Liver (tissue), 9 donors: ENCODE measurements around the gene TIMP1. TPM values are rescaled to one million over a fixed set of nuclear protein-coding genes. Genes with fewer than 3 reads are reported as not detected.

Experiments used
- DNase-seq: peaks from one replicate; pipeline ENCODE4 v3.0.0-alpha.2; 2017; ENCODE audit warnings: low spot score
- H3K27ac ChIP-seq, 2 donors: one replicate each; pipeline ENCODE4 v1.7.0; 2013; ENCODE audit warnings: inconsistent platforms in 2 of 2, low read length in 2 of 2, control low read depth in 1 of 2, low read depth in 1 of 2, mild to moderate bottlenecking in 1 of 2
- H3K27me3 ChIP-seq, 4 donors: one replicate each; pipeline versions ENCODE4 v1.6.1 to v1.7.0; 2013; ENCODE audit warnings: low read length in 3 of 4, inconsistent platforms in 1 of 4, mild to moderate bottlenecking in 1 of 4, moderate library complexity in 1 of 4; ENCODE audit not compliant: control insufficient read depth in 4 of 4, insufficient read depth in 4 of 4
- H3K36me3 ChIP-seq, 4 donors: one replicate each; pipeline versions ENCODE4 v1.6.1 to v1.7.0; 2013; ENCODE audit warnings: low read length in 3 of 4, mild to moderate bottlenecking in 3 of 4, low read depth in 1 of 4, moderate library complexity in 1 of 4; ENCODE audit not compliant: control insufficient read depth in 4 of 4, insufficient read depth in 3 of 4
- H3K4me1 ChIP-seq, 4 donors: one replicate each; pipeline versions ENCODE4 v1.6.1 to v1.7.0; 2013; ENCODE audit warnings: low read length in 3 of 4, mild to moderate bottlenecking in 3 of 4, moderate library complexity in 1 of 4; ENCODE audit not compliant: control insufficient read depth in 4 of 4, insufficient read depth in 4 of 4
- H3K4me3 ChIP-seq, 3 donors: one replicate each; pipeline versions ENCODE4 v1.6.1 to v1.7.0; 2013; ENCODE audit warnings: low read length in 3 of 3, control low read depth in 1 of 3, low read depth in 1 of 3, mild to moderate bottlenecking in 1 of 3
- H3K9ac ChIP-seq, 2 donors: one replicate each; pipeline ENCODE4 v1.7.0; 2013; ENCODE audit warnings: low read length in 2 of 2, mild to moderate bottlenecking in 2 of 2, moderate library complexity in 2 of 2, control low read depth in 1 of 2, low read depth in 1 of 2
- H3K9me3 ChIP-seq, 4 donors: one replicate each; pipeline versions ENCODE4 v1.6.1 to v1.7.0; 2013; ENCODE audit warnings: low read length in 3 of 4; ENCODE audit not compliant: control insufficient read depth in 4 of 4
- EGR1 ChIP-seq, 2 donors: IDR thresholded peaks; 2 replicates each; pipeline ENCODE4 v1.6.1; 2016 to 2018; ENCODE audit warnings: antibody characterized with exemption in 2 of 2, low read depth in 2 of 2
- FOXA2 ChIP-seq: IDR thresholded peaks from 2 replicates; pipeline ENCODE4 v1.6.1; 2016; ENCODE audit warnings: antibody characterized with exemption
- HNF4G ChIP-seq: IDR thresholded peaks from 2 replicates; pipeline ENCODE4 v1.6.1; 2016; ENCODE audit warnings: antibody characterized with exemption
- JUND ChIP-seq, 2 donors: IDR thresholded peaks; 2 replicates each; pipeline ENCODE4 v1.6.1; 2016; ENCODE audit warnings: antibody characterized with exemption in 2 of 2
- NR2F2 ChIP-seq: IDR thresholded peaks from 2 replicates; pipeline ENCODE4 v1.6.1; 2016; ENCODE audit warnings: antibody characterized with exemption
- RAD21 ChIP-seq, 2 donors: IDR thresholded peaks; 2 replicates each; pipeline ENCODE4 v1.6.1; 2016; ENCODE audit warnings: antibody characterized with exemption in 2 of 2, mild to moderate bottlenecking in 2 of 2
- RXRA ChIP-seq, 2 donors: IDR thresholded peaks; 2 replicates each; pipeline ENCODE4 v1.6.1; 2017 to 2018; ENCODE audit warnings: antibody characterized with exemption in 2 of 2, mild to moderate bottlenecking in 1 of 2
- SP1 ChIP-seq: IDR thresholded peaks from 2 replicates; pipeline ENCODE4 v1.6.1; 2018; ENCODE audit warnings: antibody characterized with exemption, mild to moderate bottlenecking
- TAF1 ChIP-seq: conservative IDR thresholded peaks from 2 replicates; pipeline ENCODE4 v1.6.1; 2016; ENCODE audit warnings: antibody characterized with exemption, mild to moderate bottlenecking
- YY1 ChIP-seq: IDR thresholded peaks from 2 replicates; pipeline ENCODE4 v1.6.1; 2016; ENCODE audit warnings: antibody characterized with exemption, mild to moderate bottlenecking
- whole genome bisulfite sequencing: extraction: QIAGEN DNeasy Blood & Tissue Kit; methylation state at CpG from one replicate; pipeline ENCODE4 v1.1.7; 2013; 5-methylcytosine and 5-hydroxymethylcytosine counted together
- polyA plus RNA-seq, 2 donors: library from polyadenylated mRNA; stranded (reverse) in 1 of 2; unstranded in 1 of 2; fragments of 200-250 nt in 1 of 2; fragments of >200 nt in 1 of 2; fragmentation: Nextera tagmentation in 1 of 2; extraction: Ambion mirVana in 1 of 2; gene quantifications; one replicate each; pipeline versions ENCODE4 v1.2.1 to v1.2.3, GENCODE V29; 2013 to 2015
- total RNA-seq, 2 donors: library from RNA; depleted of rRNA; stranded (reverse); fragments of >200 nt; gene quantifications; one replicate each; pipeline ENCODE4 v1.2.3, GENCODE V29; 2014
- TF ChIP-seq, protein P1 (sequence below): IDR thresholded peaks from 2 replicates; pipeline ENCODE4 v1.6.1; 2016; ENCODE audit warnings: antibody characterized with exemption
- TF ChIP-seq, protein P2 (sequence below): IDR thresholded peaks from 2 replicates; pipeline ENCODE4 v1.6.1; 2016; ENCODE audit warnings: antibody characterized with exemption
- TF ChIP-seq, protein P3 (sequence below): IDR thresholded peaks from 2 replicates; pipeline ENCODE4 v1.6.1; 2016; ENCODE audit warnings: antibody characterized with exemption
- donor health status: healthy.
- donor health status: healthy.
- donor health status: healthy.
- donor health status: healthy.
- donor health status: healthy.

Gene TIMP1
- total and polyA plus RNA-seq, 4 donors = 18.0 to 1,609 (median 146) TPM

DNA sequence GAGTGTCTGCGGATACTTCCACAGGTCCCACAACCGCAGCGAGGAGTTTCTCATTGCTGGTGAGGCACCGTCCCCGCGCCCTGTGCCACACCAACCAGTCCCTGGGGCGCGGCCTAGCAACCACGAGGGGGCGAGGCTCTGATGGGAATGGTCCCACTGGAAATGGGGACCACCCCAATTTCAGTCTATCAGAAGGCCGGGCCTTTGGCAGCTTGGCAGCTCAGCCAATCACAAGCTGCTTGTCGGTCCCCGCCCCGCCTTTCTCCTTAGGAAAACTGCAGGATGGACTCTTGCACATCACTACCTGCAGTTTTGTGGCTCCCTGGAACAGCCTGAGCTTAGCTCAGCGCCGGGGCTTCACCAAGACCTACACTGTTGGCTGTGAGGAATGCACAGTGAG, 3.0 kb downstream of the TIMP1 start:
- no peak overlapping the region for H3K9ac ChIP-seq
- H3K4me1 ChIP-seq = peaks cover 0 to 1% (median 0%) of the 10 kb centered on the region in 4 donors
- H3K36me3 ChIP-seq = peaks cover 0 to 2% (median 0%) of the 10 kb centered on the region in 4 donors
- H3K4me3 ChIP-seq = no peak overlapping the region
- H3K9me3 ChIP-seq = no peaks in the 10 kb centered on the region
- TF ChIP-seq, protein P1, sequence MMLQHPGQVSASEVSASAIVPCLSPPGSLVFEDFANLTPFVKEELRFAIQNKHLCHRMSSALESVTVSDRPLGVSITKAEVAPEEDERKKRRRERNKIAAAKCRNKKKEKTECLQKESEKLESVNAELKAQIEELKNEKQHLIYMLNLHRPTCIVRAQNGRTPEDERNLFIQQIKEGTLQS = no peak
- TF ChIP-seq FOXA2 = no peak
- no peak for TF ChIP-seq EGR1 (IDR thresholded peaks at IDR 0.05; ENCODE audit: low read depth in 2 of 2)
- no peak for TF ChIP-seq TAF1
- no peak for TF ChIP-seq NR2F2
- no peak for TF ChIP-seq HNF4G
- TF ChIP-seq, protein P2, sequence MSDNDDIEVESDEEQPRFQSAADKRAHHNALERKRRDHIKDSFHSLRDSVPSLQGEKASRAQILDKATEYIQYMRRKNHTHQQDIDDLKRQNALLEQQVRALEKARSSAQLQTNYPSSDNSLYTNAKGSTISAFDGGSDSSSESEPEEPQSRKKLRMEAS = no peak
- no peak for DNase-seq
- WGBS = 87% methylated on average over 16 of the region's 16 CpGs
- H3K27ac ChIP-seq = no peak overlapping the region
- H3K27me3 ChIP-seq = no peaks in the 10 kb centered on the region

DNA sequence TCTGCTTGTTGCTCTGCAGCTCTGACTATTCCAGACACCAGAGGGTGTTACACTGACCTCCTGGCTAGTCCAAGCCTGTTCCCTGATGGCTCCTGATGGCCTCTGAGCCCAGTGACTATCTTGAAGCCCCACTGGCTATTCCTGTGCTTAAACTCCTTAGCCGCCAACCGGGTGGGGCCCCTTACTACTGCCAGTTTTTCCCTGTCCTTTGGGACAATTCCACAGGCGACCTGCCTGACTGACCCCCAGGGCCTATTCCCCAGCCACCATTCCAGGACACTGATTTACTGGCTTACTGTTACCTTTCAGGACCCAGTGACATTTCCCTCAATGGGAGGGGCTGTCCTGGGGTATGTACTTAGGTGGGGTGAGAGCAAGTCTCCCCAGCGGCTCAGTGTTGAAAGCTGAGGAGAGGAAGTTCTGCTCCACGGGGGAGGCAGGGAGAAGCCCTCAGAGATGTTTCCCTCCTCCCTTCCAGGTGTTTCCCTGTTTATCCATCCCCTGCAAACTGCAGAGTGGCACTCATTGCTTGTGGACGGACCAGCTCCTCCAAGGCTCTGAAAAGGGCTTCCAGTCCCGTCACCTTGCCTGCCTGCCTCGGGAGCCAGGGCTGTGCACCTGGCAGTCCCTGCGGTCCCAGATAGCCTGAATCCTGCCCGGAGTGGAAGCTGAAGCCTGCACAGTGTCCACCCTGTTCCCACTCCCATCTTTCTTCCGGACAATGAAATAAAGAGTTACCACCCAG, 4.0 kb downstream of the TIMP1 start:
- H3K27me3 ChIP-seq = no peaks in the 10 kb centered on the region
- H3K4me1 ChIP-seq = peaks cover 0 to 1% (median 0%) of the 10 kb centered on the region in 4 donors
- no peak for DNase-seq
- TF ChIP-seq HNF4G = no peak
- TF ChIP-seq SP1 = no peak
- no peak for TF ChIP-seq RXRA (IDR thresholded peaks at IDR 0.05)
- TF ChIP-seq, protein P1 = no peak
- TF ChIP-seq RAD21 (IDR thresholded peaks at IDR 0.05) = no peak
- no peak for TF ChIP-seq YY1
- TF ChIP-seq EGR1 (IDR thresholded peaks at IDR 0.05; ENCODE audit: low read depth in 2 of 2) = no peak
- no peak for TF ChIP-seq NR2F2
- no peak for TF ChIP-seq JUND (IDR thresholded peaks at IDR 0.05)
- no peak for TF ChIP-seq TAF1
- TF ChIP-seq, protein P2 = no peak
- TF ChIP-seq, protein P3, sequence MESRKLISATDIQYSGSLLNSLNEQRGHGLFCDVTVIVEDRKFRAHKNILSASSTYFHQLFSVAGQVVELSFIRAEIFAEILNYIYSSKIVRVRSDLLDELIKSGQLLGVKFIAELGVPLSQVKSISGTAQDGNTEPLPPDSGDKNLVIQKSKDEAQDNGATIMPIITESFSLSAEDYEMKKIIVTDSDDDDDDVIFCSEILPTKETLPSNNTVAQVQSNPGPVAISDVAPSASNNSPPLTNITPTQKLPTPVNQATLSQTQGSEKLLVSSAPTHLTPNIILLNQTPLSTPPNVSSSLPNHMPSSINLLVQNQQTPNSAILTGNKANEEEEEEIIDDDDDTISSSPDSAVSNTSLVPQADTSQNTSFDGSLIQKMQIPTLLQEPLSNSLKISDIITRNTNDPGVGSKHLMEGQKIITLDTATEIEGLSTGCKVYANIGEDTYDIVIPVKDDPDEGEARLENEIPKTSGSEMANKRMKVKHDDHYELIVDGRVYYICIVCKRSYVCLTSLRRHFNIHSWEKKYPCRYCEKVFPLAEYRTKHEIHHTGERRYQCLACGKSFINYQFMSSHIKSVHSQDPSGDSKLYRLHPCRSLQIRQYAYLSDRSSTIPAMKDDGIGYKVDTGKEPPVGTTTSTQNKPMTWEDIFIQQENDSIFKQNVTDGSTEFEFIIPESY = no peak
- H3K36me3 ChIP-seq = peaks cover 0 to 2% (median 0%) of the 10 kb centered on the region in 4 donors
- 86% methylated on average over 11 of the region's 11 CpGs for WGBS
- H3K4me3 ChIP-seq = no peak overlapping the region
- H3K9ac ChIP-seq = no peak overlapping the region
- H3K9me3 ChIP-seq = no peaks in the 10 kb centered on the region
- no peak overlapping the region for H3K27ac ChIP-seq

DNA sequence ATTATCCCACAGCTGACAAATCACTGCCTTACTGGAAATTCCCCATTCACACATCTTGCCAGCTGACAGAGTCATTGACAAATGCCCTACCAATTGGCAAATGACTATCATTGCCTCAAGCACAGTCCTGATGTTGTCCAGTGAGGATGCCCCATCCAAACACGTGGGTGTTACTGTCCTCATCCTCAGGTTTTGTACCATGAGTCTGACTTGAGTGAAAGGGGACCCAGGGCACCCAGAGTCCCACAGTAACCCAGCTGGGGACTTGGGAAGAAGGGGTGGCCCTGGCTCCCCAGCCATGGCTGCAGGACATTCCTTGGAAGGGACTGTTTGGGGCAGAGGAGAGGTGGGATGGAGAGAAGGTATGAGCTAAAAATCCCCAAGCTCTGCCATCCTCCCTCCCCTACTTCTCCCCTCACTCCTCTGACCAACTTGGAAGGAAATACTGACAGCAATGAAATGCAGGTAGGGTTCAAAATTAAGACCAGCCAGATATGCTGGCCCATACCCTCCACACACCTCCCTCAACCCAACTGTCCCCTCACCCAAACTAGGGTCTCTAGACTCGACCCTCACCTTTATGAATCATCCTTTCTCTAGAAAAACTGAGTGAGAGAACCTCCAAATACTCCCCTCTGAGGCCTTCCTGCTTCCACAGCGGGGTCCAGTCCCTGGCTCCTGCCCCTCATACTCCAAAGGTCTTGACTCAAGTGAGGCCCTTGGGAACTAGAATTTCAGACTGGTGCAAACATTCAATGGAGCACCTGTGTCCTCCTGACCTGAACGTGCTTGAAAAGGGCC, 5.1 kb downstream of the TIMP1 start:
- no peak overlapping the region for H3K27ac ChIP-seq
- no peak for DNase-seq
- TF ChIP-seq SP1 = peak; percentile 27
- no peak for TF ChIP-seq TAF1
- H3K9ac ChIP-seq = no peak overlapping the region
- H3K9me3 ChIP-seq = no peaks in the 10 kb centered on the region
- WGBS = 62% methylated on average over 4 of the region's 4 CpGs
- peaks cover 0 to 1% (median 0%) of the 10 kb centered on the region in 4 donors for H3K4me1 ChIP-seq
- H3K4me3 ChIP-seq = no peak overlapping the region
- H3K27me3 ChIP-seq = no peaks in the 10 kb centered on the region
- H3K36me3 ChIP-seq = peaks cover 0 to 2% (median 0%) of the 10 kb centered on the region in 4 donors
